HepG2 (cell line): ENCODE measurements around the gene FAT1. TPM values are rescaled to one million over a fixed set of nuclear protein-coding genes. Genes with fewer than 3 reads are reported as not detected.

Experiments
- AHR ChIP-seq: IDR thresholded peaks from 2 replicates; pipeline ENCODE4 v1.6.1; 2018; ENCODE audit warnings: missing genetic modification reagents, missing compliant biosample characterization
- ETV6 ChIP-seq: sonication (generic); formaldehyde crosslinking; conservative IDR thresholded peaks from 2 replicates; pipeline ENCODE4 v1.4.0; 2020; ENCODE audit warnings: missing genetic modification reagents
- EZH2 ChIP-seq: conservative IDR thresholded peaks from 2 replicates; pipeline ENCODE4 v1.6.1; 2012; ENCODE audit warnings: mild to moderate bottlenecking, low read depth, low read length, moderate library complexity
- FOXA3 ChIP-seq: IDR thresholded peaks from 2 replicates; pipeline ENCODE4 v1.6.1; 2016; ENCODE audit warnings: missing genetic modification reagents, missing compliant biosample characterization
- HNRNPLL ChIP-seq: fragments of 200-400 bp; formaldehyde crosslinking; IDR thresholded peaks from 2 replicates; pipeline ENCODE4 v1.6.1; 2017; ENCODE audit warnings: mild to moderate bottlenecking, low read depth, low read length; ENCODE audit not compliant: poor library complexity, severe bottlenecking
- NFE2 ChIP-seq: sonication (generic); formaldehyde crosslinking; IDR thresholded peaks from 2 replicates; pipeline ENCODE4 v1.4.0; 2020; ENCODE audit warnings: missing genetic modification reagents
- SOX13 ChIP-seq, 3 experiments: fragments of 450-650 bp in 1 of 3; sonication (generic) in 1 of 3; formaldehyde crosslinking in 1 of 3; IDR thresholded peaks in 2 of 3; conservative IDR thresholded peaks in 1 of 3; 2 replicates each; pipeline versions ENCODE4 v1.5.0 to v1.6.1; 2016 to 2020; ENCODE audit warnings: antibody characterized with exemption in 1 of 3, mild to moderate bottlenecking in 1 of 3, missing compliant biosample characterization in 1 of 3, missing genetic modification reagents in 1 of 3, moderate library complexity in 1 of 3
- SRSF1 ChIP-seq: fragments of 200-400 bp; formaldehyde crosslinking; optimal IDR thresholded peaks from 2 replicates; pipeline ENCODE3; 2017; ENCODE audit warnings: mild to moderate bottlenecking, low read depth, low read length, moderate library complexity
- ZBTB38 ChIP-seq: sonication (generic); formaldehyde crosslinking; IDR thresholded peaks from 2 replicates; pipeline ENCODE4 v1.5.1; 2020; ENCODE audit warnings: mild to moderate bottlenecking, missing genetic modification reagents
- ZNF180 ChIP-seq: sonication (generic); formaldehyde crosslinking; IDR thresholded peaks from 2 replicates; pipeline ENCODE4 v1.4.0; 2020; ENCODE audit warnings: low read depth, missing genetic modification reagents, borderline replicate concordance
- ZNF24 ChIP-seq: fragments of 450-650 bp; IDR thresholded peaks from 2 replicates; pipeline ENCODE4 v1.6.1; 2017; ENCODE audit warnings: antibody characterized with exemption, mild to moderate bottlenecking
- ZNF335 ChIP-seq: sonication (generic); formaldehyde crosslinking; IDR thresholded peaks from 2 replicates; pipeline ENCODE4 v1.4.0; 2020; ENCODE audit warnings: missing genetic modification reagents
- ZNF343 ChIP-seq: sonication (generic); formaldehyde crosslinking; IDR thresholded peaks from 2 replicates; pipeline ENCODE4 v1.4.0; 2020; ENCODE audit warnings: mild to moderate bottlenecking, missing genetic modification reagents
- ZNF451 ChIP-seq: sonication (generic); formaldehyde crosslinking; IDR thresholded peaks from 2 replicates; pipeline ENCODE4 v1.5.0; 2020; ENCODE audit warnings: mild to moderate bottlenecking, missing genetic modification reagents
- ZNF484 ChIP-seq: sonication (generic); formaldehyde crosslinking; IDR thresholded peaks from 2 replicates; pipeline ENCODE4 v1.5.1; 2020; ENCODE audit warnings: mild to moderate bottlenecking, low read depth, missing genetic modification reagents, borderline replicate concordance
- ZNF619 ChIP-seq: sonication (generic); formaldehyde crosslinking; IDR thresholded peaks from 2 replicates; pipeline ENCODE4 v1.4.0; 2020; ENCODE audit warnings: mild to moderate bottlenecking, missing genetic modification reagents
- polyA plus RNA-seq, 8 experiments: library from polyadenylated mRNA; depleted of rRNA in 3 of 8; stranded (reverse) in 7 of 8; unstranded in 1 of 8; fragments of >200 nt; fragmentation: Illumina TruSeq in 4 of 8; extraction: Trizol in 4 of 8; gene quantifications; 2 replicates each; pipeline versions ENCODE4 v1.2.1 to v1.2.3, GENCODE V29; 2011 to 2016; ENCODE audit warnings: low read depth in 4 of 8, missing spikeins in 1 of 8, mixed read lengths in 1 of 8; ENCODE audit not compliant: insufficient read depth in 1 of 8
- total RNA-seq, 5 experiments: library from RNA; depleted of rRNA; stranded (reverse); fragments of >200 nt; fragmentation: Illumina TruSeq; extraction: Trizol; gene quantifications; 2 replicates each; pipeline ENCODE4 v1.2.3, GENCODE V29; 2016; ENCODE audit warnings: low read depth in 1 of 5
- TF ChIP-seq, protein P1 (sequence below): sonication (generic); formaldehyde crosslinking; IDR thresholded peaks from 2 replicates; pipeline ENCODE4 v1.5.1; 2020; ENCODE audit warnings: missing genetic modification reagents, mild to moderate bottlenecking, borderline replicate concordance
- TF ChIP-seq, protein P2 (sequence below): sonication (generic); formaldehyde crosslinking; conservative IDR thresholded peaks from 2 replicates; pipeline ENCODE4 v1.5.0; 2020; ENCODE audit warnings: missing genetic modification reagents
- TF ChIP-seq, protein P3 (sequence below): sonication (generic); formaldehyde crosslinking; IDR thresholded peaks from 2 replicates; pipeline ENCODE4 v1.8.0; 2022; ENCODE audit warnings: missing genetic modification reagents, mild to moderate bottlenecking, moderate library complexity, borderline replicate concordance

FAT1 gene
- total and polyA plus RNA-seq, 2 of the 13 experiments (the other 11 are each of a cell fraction or from before 2014, with no cell fraction given), result 185 to 216 TPM

DNA sequence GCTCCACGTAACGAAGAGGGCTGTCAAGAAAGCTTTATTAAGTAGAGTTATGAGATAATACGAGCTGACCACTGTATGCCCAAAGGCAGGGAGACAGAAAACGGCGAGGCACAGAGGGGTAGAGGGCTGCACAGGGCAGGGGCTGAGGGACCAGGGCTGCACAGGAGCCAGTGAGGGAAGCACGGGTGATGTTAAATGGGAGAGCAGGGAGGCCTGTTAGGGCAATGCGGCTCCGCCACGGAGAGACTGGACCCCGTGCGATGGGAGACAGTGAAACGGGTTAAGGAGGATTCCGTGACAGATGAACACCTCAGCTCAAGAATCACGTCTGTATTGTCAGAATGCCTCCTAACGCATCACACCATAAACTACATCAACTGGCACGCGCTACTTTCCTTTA, 25.1 kb downstream of the FAT1 start (continued):
- no peak for TF ChIP-seq AHR (CRISPR knock-in tag)
- no peak for TF ChIP-seq ZNF180 (CRISPR knock-in tag)
- TF ChIP-seq, protein P1, sequence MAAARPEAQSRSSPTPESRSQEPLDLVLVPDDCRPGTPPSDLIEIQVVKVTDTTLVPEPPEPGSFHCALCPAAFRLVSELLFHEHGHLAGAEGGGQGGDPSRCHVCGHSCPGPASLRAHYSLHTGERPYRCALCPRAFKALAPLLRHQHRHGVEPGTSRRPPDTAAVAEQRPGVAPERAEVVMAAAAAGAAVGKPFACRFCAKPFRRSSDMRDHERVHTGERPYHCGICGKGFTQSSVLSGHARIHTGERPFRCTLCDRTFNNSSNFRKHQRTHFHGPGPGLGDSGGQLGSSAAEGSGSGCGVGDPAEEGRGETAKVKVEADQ (CRISPR knock-in tag), result no peak
- no peak for TF ChIP-seq ZNF484
- TF ChIP-seq SRSF1, result no peak
- no peak for TF ChIP-seq HNRNPLL
- TF ChIP-seq SOX13 (IDR thresholded peaks at IDR 0.05), result no peak
- TF ChIP-seq SOX13 (CRISPR knock-in tag; conservative IDR thresholded peaks at IDR 0.05 in 1 of 2, IDR thresholded peaks at IDR 0.05 in 1 of 2), result no peak
- no peak for TF ChIP-seq ZNF24
- no peak for TF ChIP-seq ZNF343 (CRISPR knock-in tag)
- TF ChIP-seq ZNF335 (CRISPR knock-in tag), result no peak
- TF ChIP-seq EZH2, result no peak
- peak; percentile 58 for TF ChIP-seq ZBTB38 (CRISPR knock-in tag)
- TF ChIP-seq ETV6 (CRISPR knock-in tag), result no peak
- TF ChIP-seq, protein P2, sequence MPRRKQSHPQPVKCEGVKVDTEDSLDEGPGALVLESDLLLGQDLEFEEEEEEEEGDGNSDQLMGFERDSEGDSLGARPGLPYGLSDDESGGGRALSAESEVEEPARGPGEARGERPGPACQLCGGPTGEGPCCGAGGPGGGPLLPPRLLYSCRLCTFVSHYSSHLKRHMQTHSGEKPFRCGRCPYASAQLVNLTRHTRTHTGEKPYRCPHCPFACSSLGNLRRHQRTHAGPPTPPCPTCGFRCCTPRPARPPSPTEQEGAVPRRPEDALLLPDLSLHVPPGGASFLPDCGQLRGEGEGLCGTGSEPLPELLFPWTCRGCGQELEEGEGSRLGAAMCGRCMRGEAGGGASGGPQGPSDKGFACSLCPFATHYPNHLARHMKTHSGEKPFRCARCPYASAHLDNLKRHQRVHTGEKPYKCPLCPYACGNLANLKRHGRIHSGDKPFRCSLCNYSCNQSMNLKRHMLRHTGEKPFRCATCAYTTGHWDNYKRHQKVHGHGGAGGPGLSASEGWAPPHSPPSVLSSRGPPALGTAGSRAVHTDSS (CRISPR knock-in tag), result no peak
- no peak for TF ChIP-seq NFE2 (CRISPR knock-in tag)
- no peak for TF ChIP-seq ZNF451
- TF ChIP-seq ZNF619 (CRISPR knock-in tag), result no peak
- TF ChIP-seq, protein P3, sequence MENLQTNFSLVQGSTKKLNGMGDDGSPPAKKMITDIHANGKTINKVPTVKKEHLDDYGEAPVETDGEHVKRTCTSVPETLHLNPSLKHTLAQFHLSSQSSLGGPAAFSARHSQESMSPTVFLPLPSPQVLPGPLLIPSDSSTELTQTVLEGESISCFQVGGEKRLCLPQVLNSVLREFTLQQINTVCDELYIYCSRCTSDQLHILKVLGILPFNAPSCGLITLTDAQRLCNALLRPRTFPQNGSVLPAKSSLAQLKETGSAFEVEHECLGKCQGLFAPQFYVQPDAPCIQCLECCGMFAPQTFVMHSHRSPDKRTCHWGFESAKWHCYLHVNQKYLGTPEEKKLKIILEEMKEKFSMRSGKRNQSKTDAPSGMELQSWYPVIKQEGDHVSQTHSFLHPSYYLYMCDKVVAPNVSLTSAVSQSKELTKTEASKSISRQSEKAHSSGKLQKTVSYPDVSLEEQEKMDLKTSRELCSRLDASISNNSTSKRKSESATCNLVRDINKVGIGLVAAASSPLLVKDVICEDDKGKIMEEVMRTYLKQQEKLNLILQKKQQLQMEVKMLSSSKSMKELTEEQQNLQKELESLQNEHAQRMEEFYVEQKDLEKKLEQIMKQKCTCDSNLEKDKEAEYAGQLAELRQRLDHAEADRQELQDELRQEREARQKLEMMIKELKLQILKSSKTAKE (CRISPR knock-in tag), result no peak
- TF ChIP-seq FOXA3 (CRISPR knock-in tag), result no peak
